GM18873 (cell line): Measurements from ENCODE around the gene CARMIL1.
"Not testable (repeated sequence)": the region's sequence is repeated elsewhere in the genome, so short reads cannot be mapped to it uniquely, and the experiment has no call there.

ENCODE experiments used
- ATAC-seq: cut with Tn5 transposase; IDR thresholded peaks from one replicate; pipeline ENCODE4 v1.9.1; 2021; ENCODE audit warnings: mild to moderate bottlenecking, moderate library complexity, moderate number of reproducible peaks; ENCODE audit not compliant: unreplicated experiment, low FRiP score

Gene CARMIL1

DNA sequence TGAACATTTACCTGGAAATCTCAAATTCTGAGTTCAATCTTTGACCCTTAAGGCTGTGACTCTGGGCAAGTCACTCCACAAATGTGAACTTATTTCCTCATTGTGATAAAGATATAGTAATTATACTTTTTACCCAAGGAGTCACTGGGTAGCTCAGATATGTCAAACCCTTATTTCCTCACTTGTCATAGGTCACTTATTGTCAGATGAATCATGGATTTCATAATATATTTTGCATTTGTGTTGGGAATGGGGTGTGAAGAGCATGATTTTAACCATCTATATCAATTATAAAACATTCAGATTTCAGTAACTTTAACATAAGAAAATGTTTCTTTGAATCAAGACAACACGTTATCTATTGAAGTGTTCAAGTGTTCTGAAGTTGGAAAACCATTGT is 3.7 kb upstream of the CARMIL1 start:
- no peak for ATAC-seq

DNA sequence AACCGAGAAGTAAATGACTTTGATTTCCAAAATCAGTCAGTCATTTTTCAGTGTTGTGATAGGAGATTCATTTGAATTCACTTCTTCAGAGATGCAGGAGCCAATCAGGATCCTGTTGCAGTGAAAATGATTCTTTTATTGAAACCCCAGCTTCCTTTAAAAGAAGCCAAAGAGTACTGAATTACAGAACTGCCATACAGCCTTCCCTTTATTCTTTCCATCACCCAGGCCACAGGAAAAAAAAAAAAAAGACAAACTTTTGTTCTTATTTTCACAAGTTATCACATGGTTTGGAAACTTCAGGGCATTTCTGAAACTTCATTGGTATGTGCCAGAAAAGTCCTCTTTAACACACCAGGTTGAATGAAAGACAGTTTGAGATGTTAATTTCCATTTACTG is 1.8 kb upstream of the CARMIL1 start:
- ATAC-seq: no peak

DNA sequence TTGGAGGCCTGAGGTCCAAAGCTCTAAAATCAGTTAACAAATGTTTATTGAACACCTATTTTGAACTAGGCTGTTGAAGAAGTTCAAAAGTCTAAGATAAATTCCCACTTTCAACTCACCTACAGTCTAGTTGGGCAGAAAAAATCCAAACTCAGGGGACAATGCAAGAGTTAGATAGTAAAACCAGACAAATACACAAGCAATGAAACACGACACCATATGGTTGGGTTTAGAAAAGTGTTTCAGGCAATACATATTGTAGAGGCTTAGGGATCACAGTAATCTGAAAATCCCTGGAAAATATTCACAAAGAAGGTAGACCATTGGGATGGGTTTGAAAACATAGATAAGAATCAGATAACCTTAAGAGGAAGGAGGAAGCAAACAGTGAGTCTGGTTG is 1.3 kb upstream of the CARMIL1 start:
- ATAC-seq: no peak

DNA sequence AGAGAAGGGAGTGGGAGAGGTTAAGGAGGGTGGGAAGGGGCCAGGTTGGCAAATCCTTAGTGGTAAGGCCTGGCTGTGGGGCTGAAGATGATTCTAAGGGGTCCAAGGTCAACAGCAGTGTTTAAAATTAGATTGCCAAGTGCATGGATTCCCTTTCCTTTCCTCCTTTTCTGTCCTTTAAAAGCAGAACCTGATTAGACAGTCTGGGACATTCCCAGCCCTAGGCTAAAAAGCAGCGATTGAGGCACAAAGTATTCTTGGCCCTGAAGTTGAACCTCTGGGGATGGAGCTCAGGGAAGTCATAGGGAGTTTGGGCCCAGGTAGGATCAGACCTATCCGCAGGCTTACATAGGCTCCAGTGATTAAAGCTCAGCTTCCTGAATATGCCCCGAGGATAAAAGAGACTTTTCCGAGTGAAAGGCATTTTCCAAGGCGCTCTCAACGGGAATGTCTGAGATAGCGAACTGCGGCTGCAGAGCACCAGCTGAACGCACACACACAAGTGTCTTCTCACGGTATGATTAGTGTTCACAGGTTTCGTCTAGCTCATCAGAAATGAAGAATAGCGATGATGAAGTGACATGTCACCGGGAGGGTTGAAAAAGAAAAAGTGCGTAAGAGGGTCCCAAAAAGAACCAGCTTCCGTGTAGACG is 787 bp upstream of the CARMIL1 start:
- peak; percentile 23 for ATAC-seq

DNA sequence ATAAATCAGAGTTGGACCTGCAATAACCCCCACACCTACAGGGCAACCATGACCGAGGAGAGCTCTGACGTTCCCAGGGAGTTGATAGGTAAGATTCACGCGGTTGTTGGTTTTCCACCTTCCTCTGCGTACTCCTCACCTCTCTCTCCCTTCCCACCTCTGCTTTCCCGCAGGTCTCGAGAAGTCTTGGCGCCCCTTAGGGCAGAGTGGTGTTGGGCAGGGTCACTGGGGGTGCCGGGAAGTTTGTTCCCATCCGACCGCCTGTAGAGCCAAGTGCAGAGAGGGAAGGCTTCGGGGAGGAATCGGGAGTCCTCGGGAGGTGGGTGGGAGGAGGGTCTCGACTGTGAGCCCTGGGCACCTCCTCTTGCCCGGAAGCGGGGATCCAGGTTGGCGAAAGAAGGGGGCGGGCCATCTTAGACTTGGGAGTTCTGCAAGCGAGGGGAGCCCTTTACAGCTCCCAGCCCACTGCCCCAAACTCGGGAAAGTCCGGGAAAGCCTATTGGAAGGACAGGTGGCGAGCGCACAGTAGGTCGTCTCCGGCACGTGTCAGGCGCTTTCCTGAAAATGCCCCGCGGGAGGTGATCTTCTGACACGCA is 672 bp downstream of the CARMIL1 start:
- no peak for ATAC-seq

DNA sequence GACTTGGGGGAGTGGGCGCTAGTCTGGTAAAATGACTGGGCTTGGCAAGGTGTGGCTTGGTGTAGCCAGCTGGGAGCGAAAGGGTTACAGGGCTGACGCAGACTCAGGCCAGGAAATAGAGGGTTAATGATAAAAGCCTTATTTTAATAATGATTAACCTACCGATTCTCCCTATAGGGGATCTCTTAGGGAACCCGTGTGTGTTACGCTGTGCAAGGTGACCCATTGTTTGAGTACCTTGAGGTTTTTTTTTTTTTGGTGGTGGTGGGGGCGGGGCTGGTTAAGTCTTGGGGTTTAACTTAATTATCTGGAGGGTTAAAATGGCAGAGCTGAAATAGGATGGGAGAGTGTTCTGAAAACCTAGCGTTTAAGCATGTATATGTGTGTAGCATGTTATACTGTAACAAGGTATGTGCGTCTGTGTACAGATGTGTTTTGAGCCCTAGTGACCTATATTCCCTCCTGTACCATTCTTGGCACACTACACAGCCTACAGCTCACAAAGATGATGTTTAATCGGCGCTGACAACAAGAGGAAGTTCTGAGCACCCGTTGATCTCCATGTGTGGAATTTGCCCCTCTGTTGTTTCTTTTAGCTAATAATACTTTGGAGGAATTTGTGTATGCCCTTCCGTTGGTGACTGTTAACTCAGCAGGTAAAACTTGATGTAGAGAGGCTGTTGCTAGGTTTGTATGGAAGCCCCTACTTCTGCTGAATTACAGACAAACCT is 1.3 kb downstream of the CARMIL1 start:
- ATAC-seq: no peak

DNA sequence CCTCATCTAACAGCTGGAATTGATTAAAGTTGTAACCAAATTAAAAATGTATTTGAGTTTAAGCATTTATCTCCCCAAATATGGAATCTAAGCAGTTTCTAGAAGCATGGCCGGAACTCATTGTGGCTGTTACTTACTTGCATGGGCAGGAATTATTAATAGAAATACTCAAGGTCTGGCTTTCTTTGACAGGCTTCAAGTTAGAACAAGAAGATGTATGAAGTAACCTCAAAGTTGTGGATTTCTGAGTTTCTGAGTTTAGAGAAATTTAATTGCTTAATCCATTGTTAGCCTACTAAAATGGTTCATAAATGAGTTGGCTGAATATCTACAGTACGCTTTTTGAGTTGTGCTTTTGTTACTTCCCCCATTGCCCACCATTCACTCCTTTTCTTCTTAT is 7.7 kb downstream of the CARMIL1 start:
- no peak for ATAC-seq

DNA sequence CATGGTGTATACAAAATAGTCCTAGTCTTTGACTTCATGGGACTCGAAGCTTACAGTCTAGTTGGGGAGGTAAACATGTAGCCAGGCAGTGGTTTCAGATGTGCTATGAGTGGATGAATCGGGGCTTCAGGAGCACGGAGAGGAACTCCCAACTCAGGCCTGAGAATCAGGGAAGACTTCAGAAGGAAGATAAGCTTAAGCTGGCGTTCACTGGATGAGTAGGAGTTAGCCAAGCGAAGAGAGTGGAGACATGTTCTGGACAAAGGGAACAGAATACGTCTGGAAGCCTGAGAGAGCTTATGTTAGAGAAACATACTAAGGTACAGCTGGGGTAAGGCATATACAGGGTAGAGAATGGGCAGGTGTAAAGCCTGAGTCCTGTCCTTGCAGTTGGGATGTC is 8.8 kb downstream of the CARMIL1 start:
- ATAC-seq: no peak

DNA sequence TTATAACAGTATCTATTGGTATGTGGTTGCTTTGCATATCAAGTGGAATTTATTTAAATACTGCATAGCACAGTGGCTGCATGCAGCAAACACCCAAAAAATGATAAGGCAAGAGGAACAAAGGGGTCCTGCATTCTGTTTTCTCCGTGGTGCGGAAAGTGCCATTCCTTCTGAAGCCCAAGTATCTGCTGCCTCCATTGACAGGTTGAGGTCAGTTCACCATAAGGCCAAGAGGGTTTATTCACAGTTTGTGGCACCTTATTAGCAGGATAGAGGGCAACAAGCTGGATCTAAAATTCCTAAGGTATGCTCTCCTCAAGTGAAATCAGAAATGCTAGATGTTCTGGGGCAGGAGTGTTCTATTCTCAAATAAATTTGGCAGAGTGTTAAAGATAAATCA is 9.3 kb downstream of the CARMIL1 start:
- ATAC-seq: no peak

DNA sequence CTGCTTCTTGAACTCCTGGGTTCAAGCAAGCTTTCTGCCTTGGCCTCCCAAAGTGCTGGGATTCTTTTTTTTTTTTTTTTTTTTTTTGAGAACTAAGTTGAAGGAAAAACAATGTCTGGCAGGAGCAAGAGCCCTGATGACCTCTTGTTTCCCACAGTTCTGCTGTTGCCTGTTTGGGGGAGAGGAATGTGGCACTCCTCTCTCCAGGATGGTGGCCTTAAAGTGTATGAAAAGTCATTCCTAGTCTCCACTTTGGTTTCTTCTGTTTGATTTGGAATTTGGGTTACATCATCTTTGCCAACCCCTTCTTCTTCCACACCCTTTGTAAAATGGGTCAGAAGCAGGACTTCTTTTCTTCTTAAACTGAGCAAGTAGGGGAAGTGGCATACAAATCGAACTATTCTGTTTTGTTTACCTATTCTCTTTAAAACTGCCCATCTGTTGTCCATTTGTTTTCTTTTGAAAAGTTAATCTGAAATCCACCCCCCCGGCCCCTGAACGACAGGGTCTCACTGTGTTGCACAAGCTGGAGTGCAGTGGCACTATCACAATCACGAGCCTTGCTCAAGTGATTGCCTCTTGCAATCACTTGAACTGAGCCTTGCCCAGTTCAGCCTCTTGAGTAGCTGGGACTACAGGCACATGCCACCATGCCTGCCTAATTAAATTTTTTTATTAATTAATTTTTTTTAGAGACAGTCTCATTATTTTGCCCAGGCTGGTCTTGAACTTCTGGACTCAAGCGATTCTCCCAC is 11.3 kb downstream of the CARMIL1 start:
- no peak for ATAC-seq

DNA sequence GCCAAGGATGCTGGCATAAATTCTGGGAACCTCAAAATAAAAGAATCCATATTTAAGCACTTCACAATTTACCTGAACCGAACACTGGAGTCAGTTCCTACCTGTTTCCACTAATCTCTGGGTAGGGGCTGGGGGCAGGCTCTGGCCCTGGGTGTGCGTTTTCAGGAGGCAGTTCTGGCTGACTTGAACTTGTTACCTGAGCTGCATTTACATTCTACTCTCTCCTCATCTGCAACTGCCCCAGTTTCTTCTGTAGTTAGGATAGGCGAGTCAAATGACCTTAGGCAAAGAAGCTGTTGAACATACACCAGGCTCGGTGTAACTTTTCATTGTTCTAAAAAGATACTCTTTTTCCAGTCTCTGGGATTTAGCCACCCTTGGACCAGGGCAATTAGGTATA is 13.2 kb downstream of the CARMIL1 start:
- no peak for ATAC-seq

DNA sequence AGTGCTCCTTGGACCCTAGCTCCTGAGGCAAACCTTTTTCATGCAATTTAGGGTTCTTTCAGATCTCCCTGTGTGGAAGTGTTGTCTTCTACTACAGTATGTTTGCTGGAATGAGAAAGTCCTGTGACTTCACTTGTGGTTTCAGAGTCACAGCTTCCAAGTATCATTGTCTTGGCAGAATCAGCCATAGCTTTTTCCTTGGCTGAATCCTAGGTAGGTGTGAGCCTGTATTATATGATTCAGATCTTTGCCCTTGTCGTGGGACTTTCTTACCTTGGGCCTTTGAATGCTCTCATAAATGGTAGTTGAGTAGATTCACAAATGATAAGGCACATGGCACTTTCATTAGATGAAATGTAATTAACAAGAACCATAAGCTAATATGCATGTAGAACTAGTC is 16.5 kb downstream of the CARMIL1 start:
- ATAC-seq: no peak

DNA sequence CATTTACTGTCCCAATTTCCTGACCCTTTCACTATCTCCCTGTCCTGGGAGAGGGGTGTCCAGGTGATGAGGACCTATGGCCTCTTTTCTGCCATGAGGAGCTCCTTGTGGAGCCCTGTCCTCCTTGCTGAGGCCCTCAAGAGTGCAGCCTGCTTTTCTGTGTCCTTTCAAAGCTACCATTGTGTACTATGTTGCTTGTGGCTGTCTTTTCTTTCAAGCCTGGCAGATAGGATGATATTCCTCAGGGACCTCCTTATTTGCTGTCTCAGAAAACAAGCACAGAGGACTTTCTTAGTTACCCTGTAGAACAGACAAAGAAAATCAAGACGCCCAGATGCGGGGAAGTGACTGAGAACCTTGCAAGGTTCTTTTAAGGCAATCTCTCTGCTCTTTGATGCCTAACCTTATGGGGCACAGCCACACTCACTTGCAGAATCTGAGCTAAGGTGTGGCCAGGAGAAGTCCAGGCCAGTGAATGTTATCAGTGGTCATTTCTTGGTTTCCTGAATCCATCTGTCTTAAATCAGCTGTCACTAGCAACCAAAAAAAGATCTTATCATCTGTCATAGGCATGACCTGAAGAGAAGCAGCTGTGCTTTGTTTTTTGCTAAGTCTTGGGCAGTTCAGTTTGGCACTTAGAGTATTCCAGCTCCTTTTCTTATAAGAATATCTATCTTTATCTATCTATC is 17.2 kb downstream of the CARMIL1 start:
- ATAC-seq: no peak

DNA sequence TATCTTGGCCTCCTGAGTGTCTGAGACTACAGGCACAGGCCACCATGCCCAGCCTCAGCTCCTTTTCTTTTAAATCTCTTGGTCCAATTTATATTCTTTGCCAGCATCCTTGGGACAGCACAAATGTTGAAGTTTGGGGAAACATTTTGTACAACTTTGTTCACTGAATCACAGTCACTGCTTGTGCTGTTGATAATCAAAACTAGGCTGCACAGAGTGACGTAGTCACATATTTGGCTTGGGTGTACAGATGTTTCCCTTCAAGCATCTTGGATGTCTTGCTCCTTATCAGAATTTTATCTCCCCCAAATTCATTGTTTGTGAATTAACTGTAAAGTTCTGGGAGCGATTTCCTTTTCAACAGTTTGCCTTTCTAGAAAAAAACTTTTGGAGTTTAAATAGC is 17.9 kb downstream of the CARMIL1 start:
- ATAC-seq: no peak

DNA sequence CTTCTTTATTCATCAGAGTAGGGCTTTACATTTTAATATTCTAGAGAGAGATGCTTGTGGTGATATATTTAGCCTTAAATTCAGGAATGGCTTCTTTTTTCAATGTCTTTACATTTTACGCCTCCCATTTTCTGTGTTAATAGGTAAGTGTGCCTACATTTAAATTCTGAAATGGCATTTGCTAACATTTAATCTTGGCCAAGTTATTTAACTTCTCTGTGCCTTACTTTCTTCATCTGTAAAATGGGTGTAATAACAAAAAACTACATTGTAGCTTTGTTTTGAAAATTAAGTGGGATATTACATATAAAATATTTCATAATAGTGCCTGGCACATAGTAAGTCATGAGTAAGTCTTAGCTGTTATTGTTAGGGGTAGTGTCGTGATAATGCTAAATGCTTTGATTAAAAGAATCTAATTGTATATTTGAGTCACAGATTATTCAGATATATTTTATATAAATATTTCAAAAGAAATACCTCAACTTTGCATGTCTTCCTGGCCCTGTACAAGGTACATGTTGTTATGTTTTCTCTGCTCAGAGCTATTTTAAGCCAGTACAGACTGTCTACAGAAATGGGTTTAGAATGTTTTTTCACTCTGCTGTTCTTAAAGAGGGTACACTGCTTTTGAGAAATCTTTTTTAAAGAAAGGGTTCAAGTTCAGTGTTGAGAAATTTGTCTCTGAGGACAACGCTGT is 18.8 kb downstream of the CARMIL1 start:
- no peak for ATAC-seq

DNA sequence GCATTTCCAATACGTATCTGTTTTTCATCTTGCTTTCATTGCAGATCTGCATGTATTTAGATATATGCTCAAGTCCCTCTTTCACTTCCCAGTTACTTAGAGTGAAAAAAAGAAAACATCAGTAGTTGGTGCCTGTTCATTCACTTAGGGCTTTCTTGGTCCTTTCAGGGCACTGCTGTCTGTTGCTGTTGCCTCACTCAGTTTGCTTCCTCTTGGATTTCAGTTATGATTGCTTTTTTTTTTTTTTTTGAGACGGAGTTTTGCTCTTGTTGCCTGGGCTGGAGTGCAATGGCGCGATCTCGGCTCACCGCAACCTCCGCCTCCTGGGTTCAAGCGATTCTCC is 19.3 kb downstream of the CARMIL1 start:
- ATAC-seq: not testable (repeated sequence)

DNA sequence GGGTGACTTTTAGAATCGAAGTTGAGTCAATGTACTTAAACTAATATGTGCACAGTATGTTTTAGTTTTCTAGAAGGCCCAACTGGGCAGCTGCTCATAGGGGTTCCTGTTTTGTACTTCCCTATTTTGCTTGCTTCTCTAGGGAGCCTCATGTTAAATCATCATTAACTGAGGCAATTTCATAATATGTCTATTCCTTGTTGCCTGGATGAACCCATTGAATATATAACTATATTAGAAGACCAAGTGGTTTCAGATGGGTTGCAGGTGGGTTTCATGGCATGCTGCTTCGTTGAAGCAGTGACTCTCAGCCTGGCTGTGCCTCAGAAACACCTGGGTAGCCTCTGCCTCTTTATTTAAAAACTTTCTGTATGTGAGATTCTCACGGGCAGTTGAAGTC is 22.2 kb downstream of the CARMIL1 start:
- ATAC-seq: no peak

DNA sequence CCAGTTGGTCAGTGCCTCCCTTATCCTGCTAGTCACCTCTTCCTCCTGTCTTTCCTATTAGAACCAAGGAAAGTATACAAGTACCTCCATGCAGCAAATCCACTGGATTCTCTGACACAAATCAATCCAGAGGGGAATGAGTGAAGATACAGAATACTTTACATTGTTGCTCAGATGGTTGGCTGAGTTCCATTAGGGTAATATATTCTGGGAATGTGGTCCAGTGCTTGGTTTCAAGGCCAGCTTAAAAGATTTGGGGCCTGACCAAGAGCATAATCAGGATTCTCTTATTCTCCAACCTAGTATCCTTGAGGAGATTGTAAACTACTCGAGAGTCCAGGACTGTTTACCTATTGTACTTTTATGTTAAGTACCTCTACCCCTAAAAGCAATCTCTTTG is 23.0 kb downstream of the CARMIL1 start:
- ATAC-seq: no peak

DNA sequence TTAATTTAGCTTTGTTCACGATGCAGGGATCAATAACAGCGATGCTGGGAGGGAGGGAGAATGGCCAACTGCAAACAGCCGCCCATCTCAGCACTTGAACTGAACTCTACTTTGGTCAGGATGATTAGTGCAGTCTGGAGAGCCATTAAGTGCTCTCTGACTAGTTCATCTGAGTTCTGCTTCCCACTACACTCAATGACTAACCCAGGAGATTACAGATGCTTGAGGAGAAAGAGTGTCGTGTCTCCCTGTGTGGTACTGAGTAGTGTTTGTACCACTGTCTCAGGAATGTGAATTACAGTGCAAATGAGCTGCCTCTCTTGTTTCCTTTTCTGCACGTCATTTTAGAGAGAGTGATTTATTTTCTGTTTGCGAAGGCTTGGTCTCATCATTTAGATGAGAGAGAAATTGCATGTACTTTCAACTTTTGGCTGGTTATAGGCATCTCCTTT is 23.5 kb downstream of the CARMIL1 start:
- ATAC-seq: no peak

DNA sequence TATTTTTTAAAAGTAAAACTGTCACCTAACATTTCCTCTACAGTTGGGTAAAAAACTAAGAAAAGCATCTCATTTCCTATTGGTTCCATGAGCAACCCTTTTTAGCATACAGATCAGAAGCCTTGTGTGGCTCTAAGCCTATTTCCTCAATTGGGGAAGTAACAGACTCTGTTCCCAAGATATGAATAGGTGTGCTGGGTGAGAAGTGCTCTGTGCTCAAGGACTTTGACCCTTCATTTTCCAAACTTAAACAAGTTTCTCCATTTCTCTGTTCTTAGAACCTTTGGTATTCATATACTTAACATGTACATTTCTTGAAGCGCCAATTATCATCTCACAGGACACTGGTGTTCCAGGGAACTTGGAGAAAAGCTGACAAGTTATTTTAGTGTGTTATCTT is 24.1 kb downstream of the CARMIL1 start:
- ATAC-seq: no peak
